Activated CD8-positive, alpha-beta T cell treated with anti-CD3 and anti-CD28 coated beads, Interleukin-2, amount 10 ng/mL, durations not matched to agents 7 days and 5 days (primary cell): ENCODE results near the gene MRPL34. TPM values are rescaled to one million over a fixed set of nuclear protein-coding genes. Genes with fewer than 3 reads are reported as not detected.
A peak's percentile ranks its signal among the peaks of the same experiment; 100 is the strongest.

Experiments used
- ATAC-seq: fragments of 150-1000 bp; cut with Tn5 transposase; one replicate; pipeline ENCODE4 v1.10.0; 2021; ENCODE audit warnings: moderate library complexity
- CTCF ChIA-PET: fragments of 350-600 bp; sonication (Branson Sonifier 250); formaldehyde crosslinking; loops from one replicate; lab custom pipeline; 2021; ENCODE audit warnings: antibody characterized with exemption; lab: Charles Lee
- POLR2A ChIA-PET: fragments of 350-600 bp; sonication (Branson Sonifier 250); formaldehyde crosslinking; loops from one replicate; lab custom pipeline; 2021; ENCODE audit warnings: antibody characterized with exemption; lab: Charles Lee
- DNase-seq: peaks from one replicate; pipeline ENCODE4 v3.0.0-alpha.2; 2020
- H3K27ac Mint-ChIP-seq: one replicate; pipeline ENCODE4 v1.8.0; 2021; ENCODE audit warnings: mild to moderate bottlenecking, mixed read lengths
- H3K27me3 Mint-ChIP-seq: one replicate; pipeline ENCODE4 v1.8.0; 2021; ENCODE audit warnings: low read depth, mixed read lengths
- H3K36me3 Mint-ChIP-seq: one replicate; pipeline ENCODE4 v1.8.0; 2021; ENCODE audit warnings: low read depth, mixed read lengths
- H3K4me1 Mint-ChIP-seq: one replicate; pipeline ENCODE4 v1.8.0; 2021; ENCODE audit warnings: low read depth, mixed read lengths
- H3K4me3 Mint-ChIP-seq: one replicate; pipeline ENCODE4 v1.8.0; 2021; ENCODE audit warnings: mild to moderate bottlenecking, mixed read lengths
- H3K9me3 Mint-ChIP-seq: one replicate; pipeline ENCODE4 v1.8.0; 2022; ENCODE audit warnings: mixed read lengths; ENCODE audit not compliant: insufficient read depth
- total RNA-seq, 2 experiments: library from RNA; stranded (reverse); gene quantifications; one replicate each; pipeline ENCODE4 v1.2.3, GENCODE V29; 2021

Gene MRPL34
- total RNA-seq, 2 experiments from 2014 or later, result 112 to 126 TPM

DNA sequence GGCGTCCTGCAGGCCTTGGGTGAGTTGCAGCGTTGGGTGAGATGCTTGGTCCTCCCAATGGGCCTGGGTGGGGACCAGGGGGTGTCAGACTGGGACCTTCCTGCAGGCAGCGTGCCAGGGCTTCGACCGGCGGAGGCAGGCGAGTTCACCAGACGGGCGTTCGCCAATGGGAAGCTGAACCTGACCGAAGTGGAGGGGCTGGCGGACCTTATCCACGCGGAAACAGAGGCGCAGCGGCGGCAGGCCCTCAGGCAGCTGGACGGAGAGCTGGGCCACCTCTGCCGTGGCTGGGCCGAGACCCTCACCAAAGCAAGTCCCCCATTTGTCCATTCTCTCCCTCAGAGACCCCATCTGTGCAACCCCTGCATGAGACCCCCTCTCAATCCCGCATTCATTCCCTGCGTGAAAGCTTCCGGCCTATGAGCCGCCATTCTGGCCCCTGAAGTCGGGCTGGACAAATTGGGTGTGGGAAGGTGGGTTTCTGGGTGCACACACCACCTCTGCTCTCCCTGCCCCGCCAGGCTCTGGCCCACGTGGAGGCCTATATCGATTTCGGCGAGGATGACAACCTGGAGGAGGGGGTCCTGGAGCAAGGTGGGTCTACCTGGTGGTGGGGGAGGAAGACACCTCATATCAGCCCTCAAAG lies 32.9 kb downstream of the MRPL34 start:
- no peak for ATAC-seq
- ChIA-PET CTCF (interaction anchor here (2.8 kb wide), 1 partner anchor 48 kb away, joined by 12 read pairs; no protein-coding TSS in a partner anchor), POLR2A (interaction anchor here (0.6 kb wide), 1 partner anchor 30 kb away, joined by 3 read pairs; the partner anchor contains the start of gene DDA1)
- Mint-ChIP-seq H3K36me3 (peaks cover 8% of the 10 kb centered on the region), H3K27me3 (no peaks in the 10 kb centered on the region), H3K4me3 (peak overlapping the region; percentile 97), H3K9me3 (no peaks in the 10 kb centered on the region), H3K27ac (peak overlapping the region; percentile 9), H3K4me1 (peaks cover 36% of the 10 kb centered on the region)
- no peak for DNase-seq

DNA sequence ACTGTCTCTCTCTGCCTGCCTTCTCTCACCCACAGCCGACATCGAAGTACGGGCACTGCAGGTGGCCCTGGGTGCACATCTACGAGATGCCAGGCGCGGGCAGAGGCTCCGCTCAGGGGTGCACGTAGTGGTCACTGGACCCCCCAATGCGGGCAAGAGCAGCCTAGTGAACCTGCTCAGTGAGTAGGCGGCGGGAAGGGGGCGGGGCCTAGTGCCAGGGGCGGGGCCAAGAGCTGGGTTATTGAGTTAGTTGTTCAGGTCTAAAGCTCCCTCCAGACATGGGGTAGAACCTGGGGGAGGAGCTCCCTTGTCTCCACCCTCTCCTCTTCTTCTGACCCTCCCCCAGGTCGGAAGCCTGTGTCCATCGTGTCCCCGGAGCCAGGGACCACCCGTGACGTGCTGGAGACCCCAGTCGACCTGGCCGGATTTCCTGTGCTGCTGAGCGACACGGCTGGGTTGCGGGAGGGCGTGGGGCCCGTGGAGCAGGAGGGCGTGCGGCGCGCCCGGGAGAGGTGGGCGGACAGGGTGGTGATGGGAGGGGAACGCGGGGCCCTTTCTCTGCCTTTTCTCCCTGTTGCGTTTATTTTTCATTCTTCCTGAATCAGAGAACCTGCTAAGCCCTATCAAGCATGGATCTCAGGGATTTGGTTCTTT lies 33.5 kb downstream of the MRPL34 start:
- CTCF ChIA-PET, result interaction anchor here (2.8 kb wide), 1 partner anchor 47 kb away, joined by 12 read pairs; no protein-coding TSS in a partner anchor
- Mint-ChIP-seq H3K9me3 (no peaks in the 10 kb centered on the region), H3K27me3 (no peaks in the 10 kb centered on the region), H3K36me3 (peaks cover 6% of the 10 kb centered on the region), H3K4me1 (peaks cover 32% of the 10 kb centered on the region), H3K27ac (no peak overlapping the region), H3K4me3 (peak overlapping the region; percentile 97)
- DNase-seq (peak; percentile 63), ATAC-seq (no peak)
- POLR2A ChIA-PET, result interaction anchor here (0.6 kb wide), 1 partner anchor 30 kb away, joined by 3 read pairs; the partner anchor contains the start of gene DDA1

DNA sequence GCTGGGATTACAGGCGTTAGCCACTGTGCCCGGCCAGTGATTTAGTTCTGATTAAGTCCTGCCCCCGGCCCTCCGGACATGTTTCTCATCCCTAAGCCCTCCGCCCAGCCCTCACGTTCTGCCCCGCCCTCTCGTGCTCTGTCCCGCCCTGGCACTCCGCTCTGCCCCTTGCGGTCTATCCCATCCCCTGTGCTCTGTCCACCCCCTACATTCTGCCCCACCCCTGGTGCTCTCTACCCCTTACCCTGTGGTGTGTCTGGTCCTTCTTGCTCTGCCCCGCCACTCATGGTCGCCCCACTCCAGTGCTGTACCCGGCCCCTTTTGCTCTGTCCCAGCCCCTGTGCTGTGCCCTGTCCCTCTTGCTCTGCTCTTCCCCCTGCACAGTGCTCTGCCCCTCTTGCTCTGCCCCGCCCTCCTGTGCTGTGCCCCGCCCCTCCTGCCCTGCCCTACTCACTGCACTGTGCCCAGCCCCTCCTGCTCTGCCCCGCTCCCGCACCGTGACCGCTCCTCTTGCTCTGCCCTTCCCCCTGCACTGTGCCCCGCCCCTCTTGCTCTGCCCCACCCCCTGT lies 34.7 kb downstream of the MRPL34 start:
- Mint-ChIP-seq H3K4me3 (no peak overlapping the region), H3K9me3 (no peaks in the 10 kb centered on the region), H3K27me3 (no peaks in the 10 kb centered on the region), H3K4me1 (peaks cover 27% of the 10 kb centered on the region), H3K36me3 (peaks cover 6% of the 10 kb centered on the region), H3K27ac (no peak overlapping the region)
- ChIA-PET CTCF (interaction anchor here (0.7 kb wide), 1 partner anchor 80 kb away, joined by 3 read pairs; no protein-coding TSS in a partner anchor), POLR2A (no interaction called here)
- DNase-seq (no peak), ATAC-seq (no peak)

DNA sequence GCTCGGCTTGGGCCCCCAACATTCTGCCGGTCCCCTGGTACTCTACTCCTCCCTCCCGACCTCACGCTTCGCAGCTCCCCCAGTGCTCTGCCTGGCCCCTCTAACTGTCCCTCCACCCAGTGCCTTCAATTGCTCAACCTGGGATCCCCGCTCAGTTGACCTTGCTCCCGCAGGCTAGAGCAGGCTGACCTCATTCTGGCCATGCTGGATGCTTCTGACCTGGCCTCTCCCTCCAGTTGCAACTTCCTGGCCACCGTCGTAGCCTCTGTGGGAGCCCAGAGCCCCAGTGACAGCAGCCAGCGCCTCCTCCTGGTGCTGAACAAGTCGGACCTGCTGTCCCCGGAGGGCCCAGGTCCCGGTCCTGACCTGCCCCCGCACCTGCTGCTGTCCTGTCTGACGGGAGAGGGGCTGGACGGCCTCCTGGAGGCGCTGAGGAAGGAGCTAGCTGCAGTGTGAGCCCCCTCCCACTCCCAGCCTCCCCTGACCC lies 35.2 kb downstream of the MRPL34 start:
- no peaks in the 10 kb centered on the region for H3K9me3 Mint-ChIP-seq
- H3K4me3 Mint-ChIP-seq, result no peak overlapping the region
- POLR2A ChIA-PET, result no interaction called here
- H3K36me3 Mint-ChIP-seq, result peaks cover 6% of the 10 kb centered on the region
- H3K27ac Mint-ChIP-seq, result no peak overlapping the region
- CTCF ChIA-PET, result no interaction called here
- peaks cover 25% of the 10 kb centered on the region for H3K4me1 Mint-ChIP-seq
- H3K27me3 Mint-ChIP-seq, result no peaks in the 10 kb centered on the region
- ATAC-seq (no peak), DNase-seq (no peak)

DNA sequence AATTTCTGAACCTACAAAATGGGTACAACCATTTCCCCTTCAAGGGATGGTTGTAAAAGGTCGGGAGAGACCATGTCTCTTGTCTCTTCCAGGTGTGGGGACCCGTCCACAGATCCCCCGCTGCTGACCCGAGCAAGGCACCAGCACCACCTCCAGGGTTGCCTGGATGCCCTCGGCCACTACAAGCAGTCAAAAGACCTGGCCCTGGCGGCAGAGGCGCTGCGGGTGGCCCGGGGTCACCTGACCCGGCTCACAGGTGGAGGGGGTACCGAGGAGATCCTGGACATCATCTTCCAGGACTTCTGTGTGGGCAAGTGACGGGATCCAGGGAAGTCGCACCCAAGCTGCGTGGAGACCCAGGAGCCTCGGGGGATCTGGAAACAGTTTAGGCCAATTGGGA lies 35.7 kb downstream of the MRPL34 start:
- H3K27me3 Mint-ChIP-seq, result no peaks in the 10 kb centered on the region
- no peak for DNase-seq
- POLR2A ChIA-PET, result no interaction called here
- no peak overlapping the region for H3K4me3 Mint-ChIP-seq
- no peaks in the 10 kb centered on the region for H3K9me3 Mint-ChIP-seq
- no peak for ATAC-seq
- peaks cover 6% of the 10 kb centered on the region for H3K36me3 Mint-ChIP-seq
- CTCF ChIA-PET, result no interaction called here
- H3K4me1 Mint-ChIP-seq, result peaks cover 28% of the 10 kb centered on the region
- no peak overlapping the region for H3K27ac Mint-ChIP-seq

DNA sequence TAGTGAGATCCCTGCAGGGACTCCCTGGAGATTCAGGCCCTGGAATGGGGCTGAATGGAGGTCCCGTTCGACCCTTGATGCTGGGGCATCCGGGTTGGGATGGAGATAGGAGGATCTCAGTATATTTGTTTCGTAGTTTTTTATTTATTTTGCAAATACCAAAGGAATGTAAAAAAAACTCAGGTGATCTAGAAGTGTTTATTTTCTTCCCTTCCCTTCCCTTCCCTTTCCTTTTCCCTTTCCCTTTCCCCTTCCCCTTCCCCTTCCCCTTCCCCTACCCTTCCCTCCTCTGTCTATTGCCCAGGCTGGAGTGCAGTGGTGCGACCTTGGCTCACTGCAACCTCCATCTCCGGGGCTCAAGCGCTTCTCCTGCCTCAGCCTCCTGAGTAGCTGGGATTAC lies 36.2 kb downstream of the MRPL34 start:
- ATAC-seq (no peak), DNase-seq (no peak)
- ChIA-PET CTCF (interaction anchor here (1.4 kb wide), 1 partner anchor 50 kb away, joined by 4 read pairs; no protein-coding TSS in a partner anchor), POLR2A (no interaction called here)
- no peaks in the 10 kb centered on the region for H3K27me3 Mint-ChIP-seq
- peaks cover 32% of the 10 kb centered on the region for H3K4me1 Mint-ChIP-seq
- no peaks in the 10 kb centered on the region for H3K9me3 Mint-ChIP-seq
- H3K36me3 Mint-ChIP-seq, result peaks cover 6% of the 10 kb centered on the region
- no peak overlapping the region for H3K4me3 Mint-ChIP-seq
- H3K27ac Mint-ChIP-seq, result no peak overlapping the region

DNA sequence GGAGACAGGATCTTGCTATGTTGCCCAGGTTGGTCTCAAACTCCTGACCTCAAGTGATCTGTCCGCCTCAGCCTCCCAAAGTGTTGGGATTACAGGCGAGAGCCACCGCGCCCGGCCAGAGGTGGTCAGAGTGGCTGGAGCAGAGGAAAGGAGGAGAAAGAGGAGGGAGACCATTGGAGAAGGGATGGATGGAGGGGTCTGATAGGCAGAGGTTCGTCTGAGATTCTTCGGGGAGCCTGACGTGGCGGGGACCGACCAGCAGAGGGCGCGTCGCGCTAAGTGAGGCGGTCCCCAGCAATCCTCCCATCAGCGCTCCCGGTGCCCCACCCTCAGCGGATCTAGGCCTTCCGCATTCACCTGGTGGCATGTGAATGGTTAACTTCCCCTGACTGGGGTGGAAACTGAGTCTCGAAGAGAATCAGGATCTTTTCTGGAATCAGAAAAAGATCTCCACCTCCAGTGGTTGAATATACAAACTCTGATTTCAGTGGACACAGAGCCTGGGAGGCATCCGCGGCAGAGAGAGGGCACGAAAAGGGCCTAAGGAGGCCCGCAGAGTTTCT lies 40.5 kb downstream of the MRPL34 start:
- Mint-ChIP-seq H3K4me3 (no peak overlapping the region), H3K9me3 (no peaks in the 10 kb centered on the region), H3K27ac (no peak overlapping the region), H3K36me3 (no peaks in the 10 kb centered on the region), H3K4me1 (peaks cover 29% of the 10 kb centered on the region), H3K27me3 (peaks cover 13% of the 10 kb centered on the region)
- ChIA-PET POLR2A (no interaction called here), CTCF (interaction anchor here (0.8 to 3.3 kb wide), 14 partner anchors 9 to 79 kb away, joined by 3 to 30 read pairs (median 4); partner anchors contain the start of gene BABAM1)
- ATAC-seq, result peak; percentile 95
- peak; percentile 84 for DNase-seq

DNA sequence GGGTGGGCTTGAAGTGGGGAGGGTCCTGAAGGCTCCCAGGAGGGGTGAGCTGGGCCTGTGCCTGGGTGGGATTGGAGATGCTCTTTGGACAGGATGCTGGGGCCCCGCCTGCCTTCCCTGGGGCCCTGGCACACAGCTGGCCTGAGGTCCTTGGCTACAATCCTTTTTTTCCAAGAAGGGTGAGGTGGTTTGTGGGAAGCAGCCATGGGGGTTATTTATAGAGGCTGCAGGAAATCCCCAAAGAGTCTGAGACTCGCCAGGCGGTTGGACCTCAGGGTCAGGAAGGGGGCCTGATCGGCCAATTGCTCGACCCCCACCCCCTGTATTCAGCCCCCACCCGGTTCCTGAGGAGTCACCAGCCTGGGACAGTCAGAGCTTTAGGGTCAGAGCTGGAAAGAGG lies 41.7 kb downstream of the MRPL34 start:
- Mint-ChIP-seq H3K36me3 (no peaks in the 10 kb centered on the region), H3K27ac (no peak overlapping the region), H3K4me1 (peaks cover 39% of the 10 kb centered on the region), H3K9me3 (no peaks in the 10 kb centered on the region), H3K27me3 (peaks cover 18% of the 10 kb centered on the region), H3K4me3 (no peak overlapping the region)
- CTCF ChIA-PET, result interaction anchor here (1.1 to 3.3 kb wide), 7 partner anchors 14 to 119 kb away, joined by 3 to 30 read pairs (median 4); partner anchors contain the start of gene ANKLE1
- POLR2A ChIA-PET, result interaction anchor here (0.7 kb wide), 1 partner anchor 11 kb away, joined by 3 read pairs; no protein-coding TSS in a partner anchor
- no peak for DNase-seq
- no peak for ATAC-seq

DNA sequence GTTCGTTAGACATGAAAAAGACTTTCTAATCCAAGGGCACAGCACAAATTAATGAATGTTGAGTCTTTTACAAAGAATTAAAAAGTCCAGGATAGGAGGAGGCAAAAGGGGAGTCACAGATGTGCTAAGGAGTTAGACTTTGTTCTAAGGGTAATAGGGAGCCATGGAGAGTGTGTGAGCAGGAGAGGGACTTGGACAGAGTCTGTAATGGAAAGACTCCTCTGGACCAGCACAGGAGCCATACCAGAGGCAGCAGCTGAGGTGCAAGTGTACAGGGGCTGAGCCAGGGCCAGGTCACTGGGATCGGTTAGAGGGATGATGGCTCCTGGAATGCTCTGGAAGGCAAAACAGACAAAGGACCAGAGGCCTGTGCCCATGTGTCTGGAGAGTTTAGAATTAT lies 42.2 kb downstream of the MRPL34 start:
- H3K9me3 Mint-ChIP-seq, result no peaks in the 10 kb centered on the region
- ATAC-seq (no peak), DNase-seq (no peak)
- H3K4me3 Mint-ChIP-seq, result no peak overlapping the region
- CTCF ChIA-PET, result interaction anchor here (1.1 to 3.3 kb wide), 7 partner anchors 14 to 118 kb away, joined by 3 to 30 read pairs (median 4); partner anchors contain the start of gene ANKLE1
- H3K27ac Mint-ChIP-seq, result no peak overlapping the region
- POLR2A ChIA-PET, result no interaction called here
- H3K36me3 Mint-ChIP-seq, result no peaks in the 10 kb centered on the region
- peaks cover 18% of the 10 kb centered on the region for H3K27me3 Mint-ChIP-seq
- peaks cover 39% of the 10 kb centered on the region for H3K4me1 Mint-ChIP-seq

DNA sequence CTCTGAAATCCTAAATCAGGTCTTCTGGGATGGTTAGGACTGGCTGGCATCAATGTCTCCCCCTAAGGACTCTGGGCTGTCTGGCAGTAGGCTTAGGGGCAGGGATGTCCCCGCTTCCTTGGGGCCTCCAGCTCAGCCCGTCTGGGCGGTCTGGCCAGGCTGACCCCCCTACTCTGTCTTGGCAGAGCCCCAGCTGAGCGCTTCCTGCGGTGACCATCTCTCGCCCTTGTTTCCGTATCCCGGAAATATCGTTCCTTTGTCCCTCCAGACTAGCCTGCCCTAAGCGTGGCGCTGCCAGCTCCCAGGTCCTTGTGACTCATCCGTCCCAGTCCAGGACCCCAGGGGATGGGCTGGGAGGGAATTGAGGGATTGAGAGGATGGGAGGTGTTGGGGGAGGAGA lies 43.0 kb downstream of the MRPL34 start:
- ATAC-seq (no peak), DNase-seq (no peak)
- Mint-ChIP-seq H3K27me3 (peaks cover 18% of the 10 kb centered on the region), H3K27ac (no peak overlapping the region), H3K9me3 (no peaks in the 10 kb centered on the region), H3K36me3 (no peaks in the 10 kb centered on the region), H3K4me3 (no peak overlapping the region), H3K4me1 (peaks cover 43% of the 10 kb centered on the region)
- ChIA-PET POLR2A (no interaction called here), CTCF (interaction anchor here (1.2 to 3.3 kb wide), 3 partner anchors 37 to 118 kb away, joined by 3 to 30 read pairs (median 4); no protein-coding TSS in a partner anchor)

DNA sequence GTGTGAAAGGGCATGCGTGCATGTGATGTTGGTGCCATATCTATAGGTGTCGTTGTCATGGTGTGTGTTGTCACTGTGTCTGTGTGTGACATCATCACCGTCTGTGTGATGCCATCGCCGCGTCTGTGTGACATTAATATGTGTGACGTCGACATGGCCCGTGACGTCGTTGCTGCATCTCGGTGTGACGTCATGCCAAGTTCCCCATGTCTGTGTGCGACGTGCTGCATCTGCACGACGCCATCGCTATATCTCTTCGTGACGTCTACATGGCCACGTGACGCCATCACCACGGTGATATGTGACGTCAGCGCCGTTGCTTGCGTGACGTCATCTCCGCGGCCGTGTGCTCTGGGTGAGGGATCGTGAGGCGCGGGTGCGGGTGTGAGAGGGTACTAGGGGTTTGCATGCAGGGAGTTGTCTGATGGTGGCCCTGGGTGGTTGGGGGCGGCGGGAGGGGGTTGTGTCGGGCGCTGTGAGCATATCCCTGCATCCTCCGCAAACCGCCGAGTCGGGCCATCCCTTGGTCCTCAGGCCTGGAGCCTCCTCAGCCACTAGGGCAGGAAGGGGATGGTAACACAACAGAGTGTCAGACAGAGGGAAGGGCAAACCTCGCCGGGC lies 46.3 kb downstream of the MRPL34 start:
- POLR2A ChIA-PET, result no interaction called here
- H3K4me1 Mint-ChIP-seq, result peaks cover 31% of the 10 kb centered on the region
- no peak overlapping the region for H3K27ac Mint-ChIP-seq
- ATAC-seq (no peak), DNase-seq (no peak)
- CTCF ChIA-PET, result no interaction called here
- H3K27me3 Mint-ChIP-seq, result peaks cover 21% of the 10 kb centered on the region
- no peak overlapping the region for H3K4me3 Mint-ChIP-seq
- no peaks in the 10 kb centered on the region for H3K9me3 Mint-ChIP-seq
- H3K36me3 Mint-ChIP-seq, result no peaks in the 10 kb centered on the region
